8988T (cell line): Measurements from ENCODE around the gene PRKAB2.
"Not testable (repeated sequence)": the region's sequence is repeated elsewhere in the genome, so short reads cannot be mapped to it uniquely, and the experiment has no call there.

Source experiments
- DNase-seq: peaks from one replicate; pipeline ENCODE4 v3.0.0; 2011

Gene PRKAB2

GRCh38 chr1:147109041-147109440 lies 63.2 kb downstream of the PRKAB2 start:
- no peak for DNase-seq

- not testable (repeated sequence) for DNase-seq
Measured at GRCh38 chr1:147106407-147106881, 65.8 kb downstream of the PRKAB2 start.

GRCh38 chr1:147105909-147106308 lies 66.4 kb downstream of the PRKAB2 start:
- no peak for DNase-seq
